Activated CD4-positive, alpha-beta T cell treated with anti-CD3 and anti-CD28 coated beads, Interleukin-2, Interleukin-4, amounts not matched to agents 100 ng/mL and 50 ng/mL, durations not matched to agents 16 hours and 8 hours (primary cell): Measurements from ENCODE around the gene KLK7.

Experiments used
- DNase-seq: peaks from one replicate; pipeline ENCODE4 v3.0.0-alpha.2; 2020; ENCODE audit warnings: low spot score

The KLK7 gene

DNA sequence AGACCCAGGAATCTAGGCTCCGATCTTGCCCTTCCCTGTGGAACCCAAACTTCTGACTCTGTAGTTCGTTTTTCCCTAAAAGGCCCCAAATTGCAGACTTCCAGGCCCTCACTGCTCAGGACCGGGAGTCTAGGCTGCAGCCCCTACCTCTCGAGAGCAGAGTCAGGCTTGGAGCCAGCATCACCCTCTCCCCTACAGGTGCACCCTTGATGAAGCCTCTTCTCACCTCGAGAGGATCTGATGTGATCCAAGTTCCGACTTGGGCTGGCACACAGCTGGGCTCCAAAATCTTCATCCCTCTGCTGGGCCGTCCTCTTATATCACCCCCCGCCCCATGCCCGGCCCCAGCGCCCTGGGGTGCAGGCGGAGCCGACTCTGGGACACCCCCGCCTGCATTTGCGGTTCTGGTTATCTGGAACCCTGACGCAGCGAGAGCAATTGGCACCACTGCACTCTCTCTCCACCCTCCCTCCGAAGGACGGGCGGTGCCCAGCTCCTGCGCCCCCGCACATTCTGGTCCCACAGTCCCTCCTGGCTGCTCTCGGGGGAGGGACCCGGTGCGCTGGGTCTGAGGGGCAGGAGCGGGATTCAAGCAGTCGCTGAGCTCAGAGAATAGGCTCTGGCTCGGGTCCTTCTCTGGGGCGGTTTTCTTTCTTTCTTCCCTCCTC, at the start of gene KLK7:
Gene KLK7 (minus strand): TSS at position 293 of the 668 bp plus-strand sequence. CDS start 1,518 bp downstream, outside the sequence.
- DNase-seq = no peak

DNA sequence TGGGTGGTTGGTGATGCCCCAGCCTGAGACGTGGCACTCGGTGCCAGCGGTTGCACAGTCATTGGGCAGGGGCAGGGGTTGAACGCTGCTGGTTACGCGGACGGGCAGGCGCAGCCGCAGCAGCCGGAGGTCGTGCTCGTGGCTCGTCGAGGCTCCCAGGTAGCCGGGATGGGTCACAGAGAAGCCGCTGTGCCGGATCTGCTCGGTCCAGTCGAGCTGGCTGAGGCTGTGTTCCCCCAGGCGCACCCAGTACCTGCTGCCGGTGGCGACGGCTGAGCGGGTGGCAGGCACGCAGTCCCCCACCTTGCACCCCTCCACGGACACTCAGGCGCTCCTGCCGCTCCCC, 48.1 kb upstream of the KLK7 start:
- no peak for DNase-seq

- no peak for DNase-seq
These were observed 47.6 kb upstream of the KLK7 start for GRCh38 chr19:51031220-51031879.

DNA sequence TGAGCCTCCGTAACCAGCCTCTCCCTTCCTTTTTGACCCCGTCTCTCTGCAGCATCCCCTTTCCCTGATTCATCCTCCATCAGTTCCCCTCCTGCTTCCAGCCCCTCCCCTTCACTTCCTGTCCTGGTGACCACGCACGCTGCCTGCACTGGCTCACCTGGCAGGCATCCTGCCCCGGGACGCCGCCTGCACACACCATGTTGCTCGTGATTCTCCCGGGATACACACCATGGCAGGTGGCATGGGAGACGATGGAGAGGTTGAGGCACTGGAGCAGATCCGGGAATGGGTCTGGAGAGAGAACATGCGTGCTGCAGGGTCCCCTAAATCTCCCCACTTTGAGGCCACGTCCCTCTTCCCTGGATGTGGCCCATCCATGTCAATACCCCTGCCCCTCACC, 46.9 kb upstream of the KLK7 start:
- DNase-seq = no peak

GRCh38 chr19:51029718-51030117, 46.0 kb upstream of the KLK7 start:
- DNase-seq = no peak

GRCh38 chr19:51027873-51028272, 44.2 kb upstream of the KLK7 start:
- no peak for DNase-seq

DNA sequence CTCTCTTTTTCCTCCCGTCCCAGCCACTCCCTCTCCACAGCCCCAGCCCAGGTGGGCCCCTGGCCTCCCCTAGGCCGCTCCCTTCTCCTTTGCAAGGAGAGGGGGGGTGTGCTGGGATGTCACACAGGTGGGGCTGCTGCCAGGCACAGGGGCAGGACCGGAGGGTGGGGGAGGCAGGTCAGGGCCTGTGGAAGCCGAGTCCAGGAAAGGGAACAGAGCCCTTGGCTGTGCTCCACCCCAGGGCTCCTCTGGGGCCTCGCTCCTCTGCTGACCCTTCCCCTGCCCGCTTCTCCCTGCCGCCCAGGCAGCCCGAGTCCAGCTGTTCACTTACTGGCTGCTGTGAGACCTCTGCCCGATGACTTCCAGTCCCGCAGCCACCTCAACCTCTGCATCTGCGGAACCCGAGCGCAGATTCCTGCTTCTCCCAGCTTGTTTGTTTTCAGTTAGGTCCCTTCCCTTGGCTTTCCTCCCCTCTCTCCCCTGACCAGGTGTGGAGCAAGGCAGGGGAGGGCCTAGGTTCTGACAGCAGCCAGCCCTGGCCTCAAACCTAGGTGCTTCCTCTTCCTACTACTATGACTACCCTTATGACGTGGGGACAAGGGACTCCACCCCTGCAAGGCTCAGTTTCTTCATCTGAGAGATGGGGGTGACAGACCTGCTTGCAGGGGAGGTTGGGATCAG, 43.5 kb upstream of the KLK7 start:
- DNase-seq = no peak

DNA sequence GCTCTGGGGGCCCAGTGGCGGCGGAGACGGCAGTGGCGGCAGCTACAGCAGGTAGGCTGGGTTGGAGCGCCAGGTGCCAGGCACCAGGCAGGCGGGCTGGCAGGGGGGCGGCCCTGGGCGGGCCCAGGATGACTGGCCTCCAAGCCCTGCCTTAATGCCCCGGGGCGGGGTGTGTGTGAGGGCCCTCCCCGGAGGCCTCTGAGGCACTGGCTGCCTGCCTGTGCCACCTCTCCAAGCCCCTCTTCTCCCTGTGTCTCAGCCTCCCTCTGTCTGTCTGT, 42.8 kb upstream of the KLK7 start, which contains the start of gene KLK11:
Gene KLK11 (minus strand): TSS at position 63 of the 278 bp plus-strand sequence. CDS start 985 bp downstream, outside the sequence.
- DNase-seq = no peak

DNA sequence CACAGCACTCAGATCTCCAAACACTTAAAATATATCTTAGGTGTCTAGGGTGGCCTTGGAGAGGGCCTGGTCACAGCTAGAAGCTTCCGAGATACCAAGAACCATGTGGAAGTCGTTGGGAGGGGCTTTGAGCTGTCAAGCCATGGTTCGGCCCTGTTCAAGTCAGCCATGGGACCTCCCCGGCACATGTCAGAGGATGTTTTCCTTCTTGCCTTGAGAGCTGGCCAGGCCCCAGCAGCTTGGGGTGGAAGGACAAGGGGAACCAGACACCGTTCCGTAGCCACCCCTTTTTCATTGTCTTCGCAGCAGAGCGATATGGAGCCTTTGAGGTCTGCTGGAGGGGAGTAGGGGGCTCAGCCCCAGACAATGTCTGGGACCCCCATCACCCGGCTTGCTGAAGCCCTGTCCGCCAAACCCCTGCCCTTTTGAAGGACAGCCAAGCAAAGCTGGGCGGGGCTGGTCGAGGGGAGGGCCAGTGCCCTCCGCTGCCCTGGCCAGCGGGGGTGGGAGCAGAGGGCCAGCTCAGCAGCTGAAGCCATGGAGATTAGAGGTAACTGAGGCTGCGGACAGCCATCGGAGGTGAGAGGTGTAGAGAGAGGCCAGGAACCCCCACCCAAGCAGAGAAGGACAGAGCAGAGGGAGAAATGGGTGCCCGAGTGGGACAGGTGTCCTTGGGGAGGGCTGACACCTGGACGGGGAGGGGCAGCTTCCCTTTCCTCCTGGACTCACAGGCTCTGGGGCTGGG, 42.3 kb upstream of the KLK7 start:
- no peak for DNase-seq

DNA sequence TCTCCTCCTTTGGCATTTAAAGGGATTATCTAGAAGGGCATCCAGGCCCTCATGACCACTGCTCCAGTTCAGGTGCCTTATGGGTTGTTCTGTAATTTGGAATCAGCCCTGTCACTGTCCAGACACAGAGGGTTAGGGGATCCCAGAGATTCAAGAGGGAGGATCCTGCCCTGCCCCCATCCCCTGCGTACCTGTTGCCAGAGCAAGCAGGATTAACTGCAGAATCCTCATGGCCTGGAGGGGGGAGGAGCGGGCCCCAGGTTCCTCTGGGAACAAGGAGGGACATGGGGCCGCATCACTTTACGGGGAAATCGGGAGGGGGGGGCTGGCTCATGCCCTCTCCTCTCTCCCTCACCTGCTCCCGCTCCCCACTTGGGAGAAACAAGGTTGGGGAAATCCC, 41.7 kb upstream of the KLK7 start:
- DNase-seq = no peak

DNA sequence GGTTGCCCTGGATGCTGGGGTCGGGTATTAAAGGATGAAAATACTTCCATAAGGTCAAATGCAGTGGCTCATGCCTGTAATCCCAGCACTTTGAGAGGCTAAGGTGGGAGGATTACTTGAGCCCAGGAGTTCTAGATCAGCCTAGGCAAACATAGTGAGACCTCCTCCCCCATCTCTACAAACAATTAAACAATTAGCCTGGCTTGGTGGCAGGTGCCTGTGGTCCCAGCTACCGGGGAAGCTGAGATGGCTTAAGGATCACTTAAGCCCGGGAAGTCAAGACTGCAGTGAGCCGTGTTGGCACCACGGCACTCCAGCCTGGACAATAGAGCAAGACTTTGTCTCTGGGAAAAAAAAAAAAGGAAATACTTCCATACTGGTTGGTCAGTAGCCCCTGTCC, 41.2 kb upstream of the KLK7 start:
- DNase-seq = no peak

GRCh38 chr19:51023946-51024345, 40.2 kb upstream of the KLK7 start:
- DNase-seq = no peak

DNA sequence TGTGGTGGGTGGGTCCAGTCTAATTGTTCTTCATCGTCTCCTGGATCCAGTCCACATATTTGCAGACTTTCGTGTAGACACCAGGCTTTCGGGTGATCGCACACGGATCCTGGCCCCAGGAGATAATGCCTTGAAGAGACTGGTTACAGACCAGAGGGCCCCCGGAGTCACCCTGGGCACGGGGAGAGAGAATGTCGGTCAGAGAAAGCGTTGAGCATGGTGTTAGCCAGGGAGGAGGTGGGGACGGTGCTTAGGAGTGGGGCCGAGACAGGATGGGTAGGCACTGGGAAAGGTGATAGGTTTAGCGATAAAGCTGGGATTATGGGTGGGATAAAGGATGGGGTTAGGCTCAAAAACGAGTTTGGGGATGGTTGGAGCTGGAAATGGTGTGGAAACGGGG, 38.8 kb upstream of the KLK7 start:
- no peak for DNase-seq

DNA sequence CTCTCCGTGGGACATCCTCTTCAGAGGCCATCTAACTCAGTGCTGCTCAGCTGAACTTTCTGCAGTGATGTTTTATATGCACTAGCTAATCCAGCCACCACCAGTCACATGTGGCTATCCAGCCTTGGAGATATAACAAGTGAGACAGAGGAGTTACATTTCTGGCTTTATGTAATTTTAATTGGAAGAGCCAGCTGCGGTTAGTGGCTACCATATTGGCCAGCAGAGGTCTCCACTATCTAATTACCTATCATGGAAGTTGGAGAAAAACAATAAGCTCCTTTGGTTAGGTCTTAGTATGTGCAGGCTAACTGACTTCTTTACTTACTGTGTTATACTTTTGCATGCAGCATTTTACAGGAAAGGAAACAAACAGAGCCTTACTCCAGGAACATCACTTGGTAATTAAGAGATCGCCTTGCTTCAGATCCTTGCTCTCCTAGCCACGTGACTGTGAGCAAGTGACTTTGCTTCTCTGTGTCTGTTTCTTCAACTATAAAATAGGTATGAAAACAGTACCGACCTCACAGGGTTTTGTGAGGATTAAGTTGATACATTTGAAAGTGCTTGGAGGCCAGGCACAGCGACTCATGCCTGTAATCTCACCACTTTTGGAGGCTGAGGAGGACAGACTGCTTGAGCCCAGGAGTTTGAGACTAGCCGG, 37.4 kb upstream of the KLK7 start:
- DNase-seq = peak; percentile 19

GRCh38 chr19:51019544-51019925, 35.8 kb upstream of the KLK7 start, which contains the start of gene KLK10:
TSS of gene KLK10 (minus strand) at chr19:51019709. CDS start at chr19:51019130, 579 bp downstream.
- DNase-seq = no peak

DNA sequence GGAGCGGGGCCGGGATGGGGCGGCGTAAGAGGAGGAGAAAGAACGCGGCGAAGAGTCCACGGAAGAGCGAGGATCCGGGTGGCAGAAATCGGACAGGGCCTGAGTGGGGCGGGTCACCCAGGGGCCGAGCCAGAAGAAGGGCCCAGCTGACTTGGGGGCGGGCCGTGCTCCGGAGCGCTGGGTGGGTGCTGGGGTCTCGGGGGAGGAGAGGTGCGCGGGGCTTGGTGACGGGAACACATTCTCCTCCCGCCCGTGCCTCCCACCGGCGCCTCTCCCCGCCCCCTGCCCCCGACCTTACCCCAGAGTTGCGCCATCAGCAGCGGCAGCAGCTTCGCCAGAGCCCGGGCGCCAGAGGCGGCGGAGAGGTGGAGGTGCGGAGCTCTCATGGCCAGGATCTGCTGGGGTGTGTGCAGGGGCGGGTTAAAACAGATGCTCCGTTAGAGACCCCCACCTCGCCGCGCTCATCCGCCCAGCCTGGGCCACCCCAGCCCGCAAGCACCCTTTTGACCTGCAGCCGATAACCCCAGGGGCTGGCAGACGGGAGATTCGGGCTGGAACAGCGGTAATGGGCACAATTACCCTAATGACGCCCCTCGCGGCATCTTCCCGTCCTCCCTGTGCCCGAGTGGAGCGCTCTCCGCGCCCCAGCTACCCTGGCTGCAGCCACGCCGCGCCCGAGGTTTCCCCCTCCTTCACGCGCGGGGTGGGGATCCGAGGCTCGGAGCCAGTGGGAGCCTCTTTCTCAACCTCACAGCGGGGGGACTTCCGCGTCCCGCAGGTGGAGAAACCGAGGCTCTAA, 35.2 kb upstream of the KLK7 start:
- no peak for DNase-seq

- DNase-seq = no peak
These were observed 33.3 kb upstream of the KLK7 start for GRCh38 chr19:51016798-51017683.

DNA sequence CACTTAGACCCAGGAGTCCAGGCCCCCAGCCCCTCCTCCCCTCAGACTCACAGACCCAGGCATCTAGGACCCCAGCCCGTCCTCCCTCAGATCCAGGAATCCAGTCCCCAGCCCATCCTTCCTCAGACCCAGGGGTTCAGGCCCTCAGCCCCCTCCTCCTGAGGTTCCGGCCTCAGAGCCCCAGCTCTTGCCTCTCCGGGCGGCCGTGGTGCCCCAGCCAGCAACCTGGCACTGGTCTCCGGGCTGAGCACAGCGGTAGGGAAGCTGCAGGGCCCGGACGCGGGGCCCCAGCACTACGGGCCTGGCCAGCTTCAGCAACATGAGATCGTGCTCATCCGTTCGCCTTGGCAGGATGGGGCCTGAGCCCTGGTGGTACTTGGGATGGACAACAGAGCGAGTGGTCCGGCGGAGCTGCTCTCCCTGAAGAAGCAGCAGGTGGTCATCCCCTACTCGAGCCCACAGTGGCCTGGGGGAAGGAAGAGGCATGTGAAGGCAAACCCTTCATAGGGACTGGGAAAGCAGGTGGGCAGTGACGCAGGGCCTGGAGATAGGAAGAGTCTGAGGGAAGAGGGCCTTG, 32.1 kb upstream of the KLK7 start:
- DNase-seq = no peak

GRCh38 chr19:51014242-51014641, 30.5 kb upstream of the KLK7 start:
- DNase-seq = no peak

DNA sequence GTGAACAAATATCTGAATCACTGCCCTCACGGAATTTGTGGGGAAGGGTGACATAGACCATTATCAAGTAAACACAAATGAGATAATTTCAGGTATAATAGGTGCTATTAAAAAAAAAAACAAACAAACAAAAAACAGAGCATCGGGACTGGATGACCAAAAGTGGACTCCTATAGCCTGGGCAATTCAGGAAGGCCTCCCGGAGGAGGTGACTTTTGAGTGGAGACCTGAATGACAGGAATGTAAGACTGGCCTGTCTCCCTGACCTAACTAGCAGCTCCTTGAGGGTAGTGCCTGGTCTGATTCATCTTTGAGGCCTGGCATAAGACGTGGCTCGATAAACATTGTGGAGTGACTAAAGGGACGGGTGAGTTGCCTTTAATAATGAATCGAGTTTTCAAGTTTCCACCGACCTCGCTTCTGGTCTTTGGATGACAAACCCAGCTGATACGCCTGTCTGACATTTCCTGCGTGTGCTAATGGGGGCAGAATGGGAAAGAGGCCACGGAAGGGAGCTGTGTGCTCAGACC, 29.0 kb upstream of the KLK7 start:
- no peak for DNase-seq
